ENCODE measurements around the gene CASKIN2. TPM values are rescaled to one million over a fixed set of nuclear protein-coding genes. Genes with fewer than 3 reads are reported as not detected.

CASKIN2 gene
- total and polyA plus RNA-seq, 10 of the 15 experiments (the other 5 are each of a cell fraction or from before 2014, with no cell fraction given) = 0.02 to 2.7 (median 0.44) TPM; not detected in 1

GRCh38 chr17:75555679-75556153 lies 40.4 kb upstream of the CASKIN2 start:
- CTCF ChIA-PET = interaction anchor here (0.5 kb wide), 1 partner anchor 284 kb away, joined by 3 read pairs; no protein-coding TSS in a partner anchor
- Histone ChIP-seq H2AFZ (ENCODE audit: control insufficient read depth, low read depth, low read length) (no peak overlapping the region), H3K4me3 (no peak overlapping the region), H3K36me3 (ENCODE audit: control insufficient read depth in 2 of 2, insufficient read depth in 2 of 2, low read length in 1 of 2) (no peaks in the 10 kb centered on the region), H3K79me2 (ENCODE audit: control insufficient read depth, insufficient read depth, low read length) (no peaks in the 10 kb centered on the region), H3K4me2 (ENCODE audit: control insufficient read depth, insufficient read depth) (no peak overlapping the region), H3K9me3 (replicated peaks; ENCODE audit: control insufficient read depth, insufficient read depth, low read length) (no peaks in the 10 kb centered on the region), H4K20me1 (ENCODE audit: control insufficient read depth, insufficient read depth) (no peaks in the 10 kb centered on the region), H3K27me3 (replicated peaks in 1 of 2; ENCODE audit: control insufficient read depth in 2 of 2, insufficient read depth in 2 of 2, low read length in 1 of 2) (no peaks in the 10 kb centered on the region), H3K27ac (ENCODE audit: control insufficient read depth, insufficient read depth) (no peak overlapping the region), H3K4me1 (ENCODE audit: control insufficient read depth, insufficient read depth, low read length) (no peaks in the 10 kb centered on the region), H3K9ac (ENCODE audit: control insufficient read depth, insufficient read depth, low read length) (no peak overlapping the region)
- TF ChIP-seq SP1 (IDR thresholded peaks at IDR 0.05; ENCODE audit: low read depth, low read length) = no peak
- no peak for TF ChIP-seq HDAC6 (IDR thresholded peaks at IDR 0.05; ENCODE audit: unreplicated experiment)
- TF ChIP-seq MTA2 (IDR thresholded peaks at IDR 0.05; ENCODE audit: low read depth) = no peak
- TF ChIP-seq SPI1 (IDR thresholded peaks at IDR 0.05; ENCODE audit: borderline replicate concordance, insufficient read depth, low read depth, low read length) = no peak
- no peak for TF ChIP-seq DPF2 (IDR thresholded peaks at IDR 0.05)
- TF ChIP-seq NFIC (IDR thresholded peaks at IDR 0.05; ENCODE audit: low read depth, low read length) = no peak
- TF ChIP-seq HCFC1 (IDR thresholded peaks at IDR 0.05; ENCODE audit: low read length) = no peak
- TF ChIP-seq IRF3 (IDR thresholded peaks at IDR 0.05) = no peak
- no peak for TF ChIP-seq ASH2L (IDR thresholded peaks at IDR 0.05; ENCODE audit: borderline replicate concordance, low read depth)
- TF ChIP-seq MYB (IDR thresholded peaks at IDR 0.05; ENCODE audit: borderline replicate concordance, low read depth, low read length) = no peak
- TF ChIP-seq RB1 (IDR thresholded peaks at IDR 0.05; ENCODE audit: borderline replicate concordance) = no peak
- no peak for TF ChIP-seq PKNOX1 (IDR thresholded peaks at IDR 0.05)
- no peak for TF ChIP-seq HDGF (IDR thresholded peaks at IDR 0.05)
- TF ChIP-seq ZNF592 (IDR thresholded peaks at IDR 0.05) = no peak
- no TSS peak for BruUV-seq (replicated peaks)
- POLR2A ChIA-PET = no interaction called here
- RAD21 ChIA-PET (ENCODE audit: unreplicated experiment) = no interaction called here
- 60% methylated on average over 21 of the region's 21 CpGs for WGBS (ENCODE audit: insufficient coverage, insufficient replicate concordance, low lambda C conversion rate, missing lambda C conversion rate)
- ATAC-seq (no peak), DNase-seq (ENCODE audit: low read depth, low spot score) (no peak), FAIRE-seq (no peak)
- in situ Hi-C loops (cut with MboI) (no loop called here), intact Hi-C loops (cut with micrococcal nuclease; ENCODE audit: unreplicated experiment) (no loop called here)
- SMC1A ChIA-PET (ENCODE audit: uncharacterized antibody, unreplicated experiment) = no interaction called here

Data from GM12878 (cell line).